Thyroid gland (tissue), 4 donors: ENCODE data around the gene DPP6. TPM values are rescaled to one million over a fixed set of nuclear protein-coding genes. Genes with fewer than 3 reads are reported as not detected.

Source experiments
- DNase-seq, 2 donors: peaks; one replicate each; pipeline ENCODE4 v3.0.0-alpha.2; 2019
- H3K27ac ChIP-seq, 3 donors: fragments of 200-600 bp; sonication (generic); 1 replicate in 2 of 3; 2 replicates in 1 of 3; pipeline ENCODE4 v1.5.1; 2016 to 2019; ENCODE audit warnings: mild to moderate bottlenecking in 1 of 3, moderate library complexity in 1 of 3
- H3K27me3 ChIP-seq: fragments of 200-600 bp; sonication (generic); one replicate; pipeline ENCODE4 v1.5.1; 2019
- H3K36me3 ChIP-seq, 2 donors: fragments of 200-600 bp; sonication (generic); one replicate each; pipeline ENCODE4 v1.5.1; 2016 to 2019
- H3K4me1 ChIP-seq, 2 donors: fragments of 200-600 bp; sonication (generic); one replicate each; pipeline ENCODE4 v1.5.1; 2017 to 2019
- H3K4me3 ChIP-seq, 3 donors: fragments of 200-600 bp; sonication (generic); replicated peaks in 1 of 3; 1 replicate in 2 of 3; 2 replicates in 1 of 3; pipeline ENCODE4 v1.5.1; 2016; ENCODE audit warnings: mild to moderate bottlenecking in 1 of 3
- H3K9me3 ChIP-seq: fragments of 200-600 bp; sonication (generic); one replicate; pipeline ENCODE4 v1.5.1; 2017
- POLR2A ChIP-seq, 2 donors: fragments of 450-650 bp; IDR thresholded peaks; one replicate each; pipeline ENCODE4 v1.6.1; 2017; ENCODE audit warnings: antibody characterized with exemption in 2 of 2, mild to moderate bottlenecking in 2 of 2, moderate library complexity in 1 of 2
- WGBS, 2 donors: methylation state at CpG; one replicate each; pipeline ENCODE4 v1.1.5; 2017; 5-methylcytosine and 5-hydroxymethylcytosine counted together
- intact Hi-C: fragments of 100-400 bp; cut with DNase I; formaldehyde crosslinking; loops from one replicate; pipeline ENCODE4 v1.15.1; 2023
- total RNA-seq, 4 donors: library from RNA; depleted of rRNA; stranded (reverse); fragments of >200 nt; gene quantifications; one replicate each; pipeline ENCODE4 v1.2.3, GENCODE V29; 2016
- TF ChIP-seq, protein P1 (sequence below), 6 experiments: fragments of 200-600 bp in 3 of 6; fragments of 450-650 bp in 3 of 6; sonication (generic) in 3 of 6; IDR thresholded peaks; one replicate each; pipeline ENCODE4 v1.5.1; 2016 to 2019; ENCODE audit warnings: antibody characterized with exemption in 6 of 6, mild to moderate bottlenecking in 2 of 6, inconsistent platforms in 1 of 6, moderate library complexity in 1 of 6

Gene DPP6
- total RNA-seq, 4 donors from 2014 or later: 50.7 to 97.7 (median 68.9) TPM

DNA sequence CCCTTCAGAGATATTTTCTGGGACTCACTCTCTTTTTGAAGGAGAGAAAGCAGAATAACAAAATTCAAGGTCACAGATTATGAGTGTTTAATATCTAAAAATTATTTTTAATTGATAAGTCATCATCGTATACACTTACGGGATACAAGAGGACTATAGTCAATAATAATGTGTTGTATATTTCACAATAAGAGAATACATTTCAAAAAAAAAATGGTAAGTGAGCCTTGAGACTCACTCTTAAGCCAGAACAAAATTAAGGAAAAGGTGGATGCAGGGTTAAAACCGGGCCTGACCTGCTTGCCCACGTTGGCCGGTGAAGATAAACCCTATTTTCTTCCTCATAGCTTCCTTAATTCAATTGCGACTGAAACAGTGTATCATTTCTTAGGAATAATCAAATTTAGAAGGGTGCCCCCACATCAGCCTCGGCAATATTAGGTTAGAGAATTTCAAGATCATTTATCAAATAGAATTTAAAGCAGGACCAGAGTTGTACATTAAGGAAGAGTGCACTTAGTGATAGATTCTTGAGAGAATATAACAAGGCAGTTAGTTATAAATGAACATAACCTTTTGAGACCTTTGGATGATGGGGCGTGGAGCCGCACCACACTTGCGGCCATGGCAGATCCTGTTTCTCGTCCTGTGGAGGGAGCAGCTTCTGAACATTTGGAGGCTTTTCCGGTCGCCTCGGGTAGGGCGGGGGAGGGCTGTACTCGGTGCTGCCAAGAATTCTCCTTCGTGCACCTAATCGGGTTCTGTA lies 628.9 kb downstream of the DPP6 start:
- intact Hi-C loops: no loop called here
- TF ChIP-seq POLR2A (IDR thresholded peaks at IDR 0.05): no peak
- TF ChIP-seq, protein P1, sequence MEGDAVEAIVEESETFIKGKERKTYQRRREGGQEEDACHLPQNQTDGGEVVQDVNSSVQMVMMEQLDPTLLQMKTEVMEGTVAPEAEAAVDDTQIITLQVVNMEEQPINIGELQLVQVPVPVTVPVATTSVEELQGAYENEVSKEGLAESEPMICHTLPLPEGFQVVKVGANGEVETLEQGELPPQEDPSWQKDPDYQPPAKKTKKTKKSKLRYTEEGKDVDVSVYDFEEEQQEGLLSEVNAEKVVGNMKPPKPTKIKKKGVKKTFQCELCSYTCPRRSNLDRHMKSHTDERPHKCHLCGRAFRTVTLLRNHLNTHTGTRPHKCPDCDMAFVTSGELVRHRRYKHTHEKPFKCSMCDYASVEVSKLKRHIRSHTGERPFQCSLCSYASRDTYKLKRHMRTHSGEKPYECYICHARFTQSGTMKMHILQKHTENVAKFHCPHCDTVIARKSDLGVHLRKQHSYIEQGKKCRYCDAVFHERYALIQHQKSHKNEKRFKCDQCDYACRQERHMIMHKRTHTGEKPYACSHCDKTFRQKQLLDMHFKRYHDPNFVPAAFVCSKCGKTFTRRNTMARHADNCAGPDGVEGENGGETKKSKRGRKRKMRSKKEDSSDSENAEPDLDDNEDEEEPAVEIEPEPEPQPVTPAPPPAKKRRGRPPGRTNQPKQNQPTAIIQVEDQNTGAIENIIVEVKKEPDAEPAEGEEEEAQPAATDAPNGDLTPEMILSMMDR (IDR thresholded peaks at IDR 0.05): no peak
- H3K4me1 ChIP-seq: no peaks in the 10 kb centered on the region
- no peak overlapping the region for H3K4me3 ChIP-seq
- DNase-seq: no peak
- H3K27me3 ChIP-seq: no peaks in the 10 kb centered on the region
- no peaks in the 10 kb centered on the region for H3K36me3 ChIP-seq
- no peak overlapping the region for H3K27ac ChIP-seq
- H3K9me3 ChIP-seq: no peaks in the 10 kb centered on the region
- 87 to 88% methylated on average over 18 of the region's 18 CpGs for WGBS, 2 donors

DNA sequence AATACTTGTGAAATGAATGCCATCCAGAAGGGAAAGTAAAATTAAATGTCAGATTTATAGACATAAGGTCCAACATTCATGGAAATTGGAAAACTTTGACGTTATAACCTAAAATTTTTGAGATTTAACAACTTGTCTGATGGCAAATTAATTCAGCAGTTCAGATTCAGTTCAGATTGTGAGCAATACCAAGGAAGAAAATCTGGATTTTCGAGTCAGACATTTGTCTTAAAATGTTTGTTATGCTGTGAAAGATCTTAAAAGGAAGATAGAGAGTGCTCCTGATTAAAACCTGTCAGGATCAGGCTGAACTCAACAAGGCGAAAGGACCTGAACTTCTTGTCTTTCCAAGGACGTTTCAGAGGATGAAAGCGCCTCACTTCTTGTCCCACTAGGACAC lies 629.8 kb downstream of the DPP6 start:
- Histone ChIP-seq H3K27ac (no peak overlapping the region), H3K9me3 (no peaks in the 10 kb centered on the region), H3K4me1 (no peaks in the 10 kb centered on the region), H3K4me3 (no peak overlapping the region), H3K36me3 (no peaks in the 10 kb centered on the region), H3K27me3 (no peaks in the 10 kb centered on the region)
- TF ChIP-seq, protein P1 (IDR thresholded peaks at IDR 0.05): no peak
- intact Hi-C loops: no loop called here
- 78 to 82% methylated on average over 5 of the region's 5 CpGs for WGBS, 2 donors
- DNase-seq: no peak

DNA sequence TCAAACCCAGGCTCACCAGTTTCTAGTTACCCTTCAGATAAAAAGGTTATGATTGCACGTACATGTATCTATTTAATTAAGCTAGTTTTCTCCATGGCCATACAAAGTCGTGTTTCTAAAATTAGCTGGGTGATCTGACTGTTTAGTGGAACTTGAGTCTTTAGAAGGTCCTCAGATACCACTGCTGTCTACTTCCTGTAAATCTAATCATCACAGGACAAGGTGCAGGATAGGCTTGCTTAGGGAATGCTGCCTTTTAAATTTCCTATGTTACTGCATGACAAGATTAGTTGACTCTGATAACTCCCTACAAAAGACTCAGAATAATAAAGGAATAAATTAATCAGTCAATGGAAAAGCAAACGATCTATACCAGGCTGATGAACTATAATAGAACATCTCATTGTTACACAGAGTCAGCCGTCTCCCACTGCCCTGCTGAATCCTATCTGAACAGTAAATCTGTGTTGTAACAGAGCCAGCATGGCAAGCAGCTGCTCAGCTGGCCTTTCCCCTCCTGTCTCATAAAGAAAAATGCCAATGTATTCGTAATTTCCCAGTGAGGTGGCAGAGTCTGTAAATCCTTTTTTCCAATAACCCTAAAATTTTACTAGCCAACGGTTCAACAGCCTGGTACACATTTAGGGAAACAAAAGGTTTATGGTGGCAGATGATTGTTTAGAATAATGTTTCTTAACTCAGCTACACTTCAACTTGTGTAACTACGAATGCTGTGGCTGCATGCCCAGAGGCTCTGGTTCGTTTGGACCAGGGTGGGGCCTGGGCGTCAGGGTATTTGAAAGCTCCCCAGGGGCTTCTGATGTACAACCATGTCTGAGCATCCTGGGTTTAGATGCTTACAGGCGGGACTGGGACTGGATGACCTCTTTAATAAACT lies 632.7 kb downstream of the DPP6 start:
- Histone ChIP-seq H3K4me3 (no peak overlapping the region), H3K27ac (no peak overlapping the region), H3K36me3 (no peaks in the 10 kb centered on the region), H3K27me3 (no peaks in the 10 kb centered on the region), H3K9me3 (no peaks in the 10 kb centered on the region), H3K4me1 (no peaks in the 10 kb centered on the region)
- 56 to 62% methylated on average over 10 of the region's 10 CpGs for WGBS, 2 donors
- no peak for DNase-seq
- no peak for TF ChIP-seq POLR2A (IDR thresholded peaks at IDR 0.05)
- TF ChIP-seq, protein P1 (IDR thresholded peaks at IDR 0.05): no peak
- intact Hi-C loops: no loop called here

DNA sequence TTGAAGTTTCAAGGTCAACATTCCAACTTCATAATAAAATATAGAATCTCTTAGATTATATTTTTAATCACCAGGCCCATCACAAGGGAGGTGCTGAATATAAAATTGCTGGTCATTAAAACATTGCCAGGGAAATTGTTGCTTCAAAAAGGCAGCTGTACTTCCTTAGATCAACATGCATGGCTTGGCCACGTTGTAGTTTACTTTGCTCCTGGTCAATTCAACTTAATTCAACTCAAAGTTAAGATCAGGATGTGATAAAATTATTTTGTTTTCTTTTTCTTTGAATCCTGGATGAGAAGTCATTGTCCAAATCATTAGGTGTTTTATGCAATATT lies 633.3 kb downstream of the DPP6 start:
- Histone ChIP-seq H3K4me3 (no peak overlapping the region), H3K36me3 (no peaks in the 10 kb centered on the region), H3K27ac (no peak overlapping the region), H3K9me3 (no peaks in the 10 kb centered on the region), H3K27me3 (no peaks in the 10 kb centered on the region), H3K4me1 (no peaks in the 10 kb centered on the region)
- TF ChIP-seq, protein P1 (IDR thresholded peaks at IDR 0.05): no peak
- TF ChIP-seq POLR2A (IDR thresholded peaks at IDR 0.05): no peak
- intact Hi-C loops: no loop called here
- no peak for DNase-seq
- 13 to 16% methylated on average over 1 of the region's 1 CpG for WGBS, 2 donors

DNA sequence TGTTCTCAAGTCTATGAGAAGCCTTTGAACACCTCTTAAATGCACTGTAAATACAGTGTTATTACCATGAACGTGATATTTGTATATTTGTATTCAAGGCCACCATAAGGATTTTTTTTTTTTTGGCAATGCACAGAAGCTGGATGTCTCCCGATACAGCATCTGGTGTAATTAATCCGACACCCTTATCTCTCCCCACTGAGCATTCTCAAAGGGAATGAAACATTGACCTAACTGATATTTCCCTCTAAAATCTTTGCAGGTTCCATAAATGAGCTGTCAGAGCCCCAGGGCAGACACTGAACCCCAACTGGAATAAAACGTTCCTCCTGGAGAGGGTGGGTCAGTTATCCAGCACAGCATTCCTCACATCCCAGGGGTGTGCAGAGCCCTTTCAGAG lies 634.1 kb downstream of the DPP6 start:
- Histone ChIP-seq H3K27ac (no peak overlapping the region), H3K36me3 (no peaks in the 10 kb centered on the region), H3K27me3 (no peaks in the 10 kb centered on the region), H3K4me1 (no peaks in the 10 kb centered on the region), H3K9me3 (no peaks in the 10 kb centered on the region), H3K4me3 (no peak overlapping the region)
- DNase-seq: no peak
- intact Hi-C loops: no loop called here
- WGBS, 2 donors: 61 to 72% methylated on average over 4 of the region's 4 CpGs
- TF ChIP-seq POLR2A (IDR thresholded peaks at IDR 0.05): no peak
- TF ChIP-seq, protein P1 (IDR thresholded peaks at IDR 0.05): no peak
